Mucosa of stomach (tissue), 1 donor: ENCODE results near the gene MCCD1.
A peak's percentile ranks its signal among the peaks of the same experiment; 100 is the strongest.
"Not testable (repeated sequence)": the region's sequence is repeated elsewhere in the genome, so short reads cannot be mapped to it uniquely, and the experiment has no call there.

Experiments
- H3K27me3 ChIP-seq: one replicate; pipeline ENCODE4 v1.7.0; 2013; ENCODE audit warnings: mild to moderate bottlenecking, low read length; ENCODE audit not compliant: control insufficient read depth, insufficient read depth
- H3K36me3 ChIP-seq: one replicate; pipeline ENCODE4 v1.7.0; 2013; ENCODE audit warnings: low read length; ENCODE audit not compliant: control insufficient read depth, insufficient read depth
- H3K4me1 ChIP-seq: one replicate; pipeline ENCODE4 v1.7.0; 2013; ENCODE audit warnings: mild to moderate bottlenecking, low read length; ENCODE audit not compliant: control insufficient read depth, insufficient read depth
- H3K4me3 ChIP-seq: one replicate; pipeline ENCODE4 v1.7.0; 2013; ENCODE audit warnings: low read length
- H3K9ac ChIP-seq: one replicate; pipeline ENCODE4 v1.7.0; 2013; ENCODE audit warnings: mild to moderate bottlenecking, low read length, moderate library complexity
- H3K9me3 ChIP-seq: one replicate; pipeline ENCODE4 v1.7.0; 2013; ENCODE audit warnings: mild to moderate bottlenecking, low read length, moderate library complexity; ENCODE audit not compliant: control insufficient read depth
- donor health status: Pancreatic carcinoma.

MCCD1 gene

DNA sequence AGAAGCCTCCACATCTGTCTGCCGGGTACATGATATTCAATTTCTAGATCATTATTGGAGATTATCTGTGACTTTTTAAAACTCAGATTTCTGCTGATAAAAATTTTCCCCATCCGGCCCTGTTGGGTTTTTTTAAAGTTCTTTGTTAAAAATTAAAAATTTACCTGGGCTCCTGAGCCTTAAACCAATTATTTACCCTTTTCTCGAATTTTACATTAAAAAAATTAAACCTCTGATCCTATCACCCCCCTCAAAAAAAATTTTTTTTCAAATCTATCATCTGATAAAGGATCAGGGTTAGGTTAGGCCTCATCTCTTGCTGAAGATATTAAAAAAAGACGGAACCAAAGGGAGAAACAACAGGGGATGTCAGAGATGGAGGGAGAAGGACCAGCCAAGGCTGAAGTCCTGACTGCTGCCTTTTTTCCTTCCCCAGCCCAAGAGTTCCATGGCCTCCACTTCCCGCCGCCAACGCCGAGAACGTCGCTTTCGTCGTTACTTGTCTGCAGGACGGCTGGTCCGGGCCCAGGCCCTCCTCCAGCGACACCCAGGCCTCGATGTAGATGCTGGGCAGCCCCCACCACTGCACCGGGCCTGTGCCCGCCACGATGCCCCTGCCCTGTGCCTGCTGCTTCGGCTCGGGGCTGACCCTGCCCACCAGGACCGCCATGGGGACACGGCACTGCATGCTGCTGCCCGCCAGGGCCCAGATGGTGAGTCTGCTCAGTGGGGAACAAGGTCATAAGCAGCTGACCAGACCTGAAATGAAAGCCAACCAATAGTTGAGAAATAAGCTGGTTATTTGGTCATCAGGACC, 19.2 kb downstream of the MCCD1 start:
- peaks cover 18% of the 10 kb centered on the region for H3K4me1 ChIP-seq
- H3K9ac ChIP-seq: peak overlapping the region; percentile 91
- no peaks in the 10 kb centered on the region for H3K36me3 ChIP-seq
- H3K27me3 ChIP-seq: no peaks in the 10 kb centered on the region
- peak overlapping the region; percentile 20 for H3K4me3 ChIP-seq
- no peaks in the 10 kb centered on the region for H3K9me3 ChIP-seq

DNA sequence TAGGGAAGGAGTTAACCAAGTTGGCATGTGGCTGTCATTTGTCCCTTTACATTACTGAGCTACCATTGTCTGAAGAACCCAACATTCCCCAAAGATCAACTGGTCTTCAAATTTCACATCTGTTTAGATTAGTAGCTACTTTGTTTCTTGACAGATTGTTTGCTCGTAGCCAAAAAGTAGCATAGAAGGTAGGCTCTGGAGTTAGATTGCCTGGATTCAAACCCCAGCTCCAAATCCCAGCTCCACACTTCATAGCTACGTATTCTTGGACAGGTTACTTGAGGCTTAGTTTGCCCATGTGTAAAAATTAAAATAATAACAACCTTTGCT, 19.7 kb downstream of the MCCD1 start:
- Histone ChIP-seq H3K9ac (peak overlapping the region; percentile 91), H3K27me3 (no peaks in the 10 kb centered on the region), H3K4me1 (peaks cover 15% of the 10 kb centered on the region), H3K4me3 (peak overlapping the region; percentile 20), H3K36me3 (no peaks in the 10 kb centered on the region), H3K9me3 (no peaks in the 10 kb centered on the region)

DNA sequence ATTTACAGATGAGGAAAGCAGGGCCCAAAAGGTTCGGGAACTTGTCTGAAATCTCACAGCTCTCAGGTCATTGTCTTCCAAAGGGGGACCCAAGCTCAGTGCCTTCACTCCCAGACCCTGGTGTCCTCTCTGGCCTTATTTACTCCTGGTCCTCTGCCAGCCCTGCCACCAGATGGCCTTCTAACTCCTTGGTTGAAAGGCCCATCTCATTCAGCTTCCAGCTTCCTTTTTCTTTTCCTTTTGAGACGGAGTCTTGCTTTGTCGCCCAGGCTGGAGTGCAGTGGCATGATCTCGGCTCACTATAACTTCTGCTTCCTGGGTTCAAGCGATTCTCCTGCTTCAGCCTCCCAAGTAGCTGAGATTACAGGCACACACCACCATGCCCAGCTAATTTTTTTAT, 22.6 kb downstream of the MCCD1 start:
- not testable (repeated sequence) for H3K4me3 ChIP-seq, H3K9me3 ChIP-seq, H3K36me3 ChIP-seq, H3K27me3 ChIP-seq, H3K9ac ChIP-seq
- H3K4me1 ChIP-seq: peaks cover 13% of the 10 kb centered on the region

DNA sequence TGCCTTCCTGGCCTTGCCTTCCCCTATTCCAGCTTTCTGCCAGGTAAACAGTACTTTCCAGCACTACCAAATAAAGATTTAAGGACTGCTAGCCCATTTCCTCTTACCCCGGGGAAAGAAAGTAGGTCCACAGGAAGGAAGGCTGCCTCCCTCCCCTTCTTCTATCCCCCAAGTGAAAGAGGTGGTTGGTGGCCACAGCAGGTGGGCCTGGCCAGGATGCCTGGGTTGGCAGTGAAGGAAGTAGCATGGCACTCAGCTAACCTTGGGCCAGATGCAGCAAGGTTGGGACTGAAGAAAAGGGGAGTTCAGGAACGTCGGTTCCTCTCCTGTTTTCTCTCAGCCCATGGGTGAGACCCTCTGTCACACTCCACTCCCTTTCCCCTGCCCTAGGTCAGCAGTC, 27.5 kb downstream of the MCCD1 start:
- H3K9ac ChIP-seq: no peak overlapping the region
- no peak overlapping the region for H3K4me3 ChIP-seq
- no peaks in the 10 kb centered on the region for H3K9me3 ChIP-seq
- H3K36me3 ChIP-seq: no peaks in the 10 kb centered on the region
- no peaks in the 10 kb centered on the region for H3K4me1 ChIP-seq
- H3K27me3 ChIP-seq: no peaks in the 10 kb centered on the region

DNA sequence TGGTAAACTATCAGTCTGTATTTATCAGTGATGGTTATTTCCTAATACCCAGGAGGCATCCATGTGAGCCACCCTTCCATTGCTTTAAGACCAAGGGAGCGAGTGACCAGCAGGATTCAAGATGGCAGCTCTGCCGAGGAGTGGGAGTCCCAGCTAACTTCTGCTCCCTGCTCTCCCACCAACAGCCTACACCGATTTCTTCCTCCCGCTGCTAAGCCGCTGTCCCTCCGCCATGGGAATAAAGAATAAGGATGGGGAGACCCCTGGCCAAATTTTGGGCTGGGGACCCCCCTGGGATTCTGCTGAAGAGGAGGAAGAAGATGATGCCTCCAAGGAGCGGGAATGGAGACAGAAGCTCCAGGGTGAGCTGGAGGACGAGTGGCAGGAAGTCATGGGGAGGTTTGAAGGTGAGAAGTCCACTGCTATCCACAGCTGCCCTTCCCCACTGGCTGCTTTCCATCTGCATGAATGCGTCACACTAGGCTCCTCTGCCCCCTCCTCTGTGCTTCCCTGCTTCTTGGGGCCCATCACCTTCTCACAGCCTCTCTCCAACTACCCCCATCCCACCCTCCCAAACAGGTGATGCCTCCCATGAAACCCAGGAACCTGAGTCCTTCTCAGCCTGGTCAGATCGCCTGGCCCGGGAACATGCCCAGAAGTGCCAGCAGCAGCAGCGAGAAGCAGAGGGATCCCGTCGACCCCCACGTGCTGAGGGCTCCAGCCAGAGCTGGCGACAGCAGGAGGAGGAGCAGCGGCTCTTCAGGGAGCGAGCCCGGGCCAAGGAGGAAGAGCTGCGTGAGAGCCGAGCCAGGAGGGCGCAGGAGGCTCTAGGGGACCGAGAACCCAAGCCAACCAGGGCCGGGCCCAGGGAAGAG, 28.9 kb downstream of the MCCD1 start:
- Histone ChIP-seq H3K9ac (peak overlapping the region; percentile 15), H3K27me3 (no peaks in the 10 kb centered on the region), H3K4me1 (no peaks in the 10 kb centered on the region), H3K9me3 (no peaks in the 10 kb centered on the region), H3K4me3 (no peak overlapping the region), H3K36me3 (no peaks in the 10 kb centered on the region)

DNA sequence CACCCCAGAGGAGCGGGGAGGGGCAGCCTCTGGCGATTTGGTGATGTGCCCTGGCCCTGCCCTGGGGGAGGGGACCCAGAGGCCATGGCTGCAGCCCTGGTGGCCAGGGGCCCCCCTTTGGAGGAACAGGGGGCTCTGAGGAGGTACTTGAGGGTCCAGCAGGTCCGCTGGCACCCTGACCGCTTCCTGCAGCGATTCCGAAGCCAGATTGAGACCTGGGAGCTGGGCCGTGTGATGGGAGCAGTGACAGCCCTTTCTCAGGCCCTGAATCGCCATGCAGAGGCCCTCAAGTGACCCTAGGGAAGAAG, 29.5 kb downstream of the MCCD1 start:
- no peaks in the 10 kb centered on the region for H3K36me3 ChIP-seq
- H3K9me3 ChIP-seq: no peaks in the 10 kb centered on the region
- no peaks in the 10 kb centered on the region for H3K4me1 ChIP-seq
- no peak overlapping the region for H3K9ac ChIP-seq
- H3K27me3 ChIP-seq: no peaks in the 10 kb centered on the region
- H3K4me3 ChIP-seq: no peak overlapping the region

DNA sequence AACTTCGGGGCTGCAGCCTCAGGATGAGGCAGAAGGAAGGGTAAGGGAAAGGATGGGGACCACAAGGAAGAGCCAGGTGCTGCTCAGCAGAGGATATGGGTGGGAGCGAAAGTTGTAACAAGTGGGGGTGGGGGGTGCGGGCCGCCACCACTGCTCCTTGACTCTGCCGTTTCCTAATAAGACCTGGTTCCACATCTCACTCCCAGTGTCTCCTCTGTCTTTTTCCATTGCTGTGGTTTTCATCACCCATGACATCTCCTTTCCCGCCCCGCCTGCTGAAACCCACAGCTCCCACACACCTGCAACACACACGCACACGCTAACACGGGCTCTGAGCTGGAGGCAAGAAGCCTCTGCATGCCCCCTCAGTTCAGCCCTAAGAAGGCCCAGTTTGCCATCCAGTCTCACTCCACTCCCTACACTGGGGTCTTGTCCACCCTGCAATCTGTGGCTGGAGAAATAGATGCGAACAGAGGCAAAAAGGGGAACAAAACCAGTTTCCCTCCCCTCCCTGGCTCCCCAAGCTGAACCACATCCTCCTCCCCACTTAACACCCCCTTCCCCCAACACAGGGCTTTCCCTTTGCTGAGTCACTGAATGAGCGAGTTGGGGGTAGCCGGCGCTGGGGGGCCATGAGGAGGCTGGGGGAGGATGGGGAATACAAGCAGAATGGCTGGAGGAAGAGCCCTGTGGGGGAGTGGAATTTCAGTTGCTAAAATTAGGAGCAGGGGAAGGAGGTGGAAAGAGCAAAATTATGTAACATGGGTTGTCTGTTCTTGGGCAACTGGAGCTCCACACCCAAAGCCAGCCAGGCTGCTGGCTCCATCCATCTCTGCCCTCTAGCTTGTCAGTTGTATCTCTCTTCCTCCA, 30.1 kb downstream of the MCCD1 start:
- Histone ChIP-seq H3K9ac (no peak overlapping the region), H3K27me3 (no peaks in the 10 kb centered on the region), H3K4me1 (no peaks in the 10 kb centered on the region), H3K9me3 (no peaks in the 10 kb centered on the region), H3K36me3 (no peaks in the 10 kb centered on the region), H3K4me3 (no peak overlapping the region)

DNA sequence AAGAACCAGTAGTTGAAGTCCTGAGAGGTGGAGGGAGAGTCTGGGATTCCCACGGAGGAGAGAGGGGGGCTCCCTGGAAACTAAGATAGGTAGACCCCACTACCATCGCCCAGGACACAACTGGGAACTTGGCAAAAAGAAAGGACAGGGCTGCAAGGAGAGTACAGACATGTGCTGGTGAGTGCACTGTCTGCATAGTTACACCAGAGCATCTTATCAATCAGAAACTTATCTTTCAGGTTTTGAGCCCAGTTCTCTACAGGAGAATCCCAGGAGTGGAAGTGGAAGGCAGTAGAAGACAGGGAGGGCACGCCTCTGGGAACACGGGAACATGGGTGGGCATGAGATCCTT, 30.8 kb downstream of the MCCD1 start:
- no peak overlapping the region for H3K9ac ChIP-seq
- no peaks in the 10 kb centered on the region for H3K27me3 ChIP-seq
- no peaks in the 10 kb centered on the region for H3K4me1 ChIP-seq
- H3K4me3 ChIP-seq: no peak overlapping the region
- H3K9me3 ChIP-seq: no peaks in the 10 kb centered on the region
- H3K36me3 ChIP-seq: no peaks in the 10 kb centered on the region

DNA sequence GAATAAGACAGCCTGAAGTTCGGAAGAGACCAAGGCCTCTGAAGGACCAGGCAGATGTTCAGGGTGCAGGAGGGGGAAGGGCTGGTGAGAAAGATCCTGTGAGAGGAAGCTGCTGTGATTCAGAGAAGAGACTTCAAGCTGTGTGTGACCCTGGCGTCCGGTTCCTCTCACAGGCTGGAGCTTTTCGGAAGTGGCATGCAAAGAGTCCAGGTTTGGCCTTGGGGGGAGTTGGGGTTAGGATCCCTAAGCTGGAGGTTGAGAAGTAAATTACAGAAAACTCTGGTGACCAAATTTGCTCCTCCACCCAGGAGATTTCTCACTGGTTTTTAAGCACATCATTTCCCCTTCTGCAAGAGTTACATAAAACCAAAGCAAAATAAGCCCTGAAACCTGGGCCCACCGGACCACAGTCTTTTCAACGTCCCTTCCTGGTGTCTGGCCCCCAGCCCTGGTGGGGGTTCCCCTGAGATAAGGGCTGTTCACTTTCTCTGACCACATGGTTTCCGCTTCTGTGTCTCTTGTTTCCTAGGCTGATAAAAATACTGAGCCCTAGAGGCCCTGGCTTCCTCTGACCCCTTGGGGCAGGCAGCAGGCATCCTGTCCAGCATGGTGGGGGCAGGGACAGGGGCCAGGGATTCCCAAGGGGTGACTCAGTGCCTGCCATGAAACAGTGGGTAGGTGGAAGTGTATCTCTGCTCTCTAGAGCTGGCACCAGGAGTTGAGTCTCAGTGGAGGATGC, 31.4 kb downstream of the MCCD1 start:
- Histone ChIP-seq H3K9me3 (no peaks in the 10 kb centered on the region), H3K9ac (no peak overlapping the region), H3K4me3 (no peak overlapping the region), H3K4me1 (no peaks in the 10 kb centered on the region), H3K36me3 (no peaks in the 10 kb centered on the region), H3K27me3 (no peaks in the 10 kb centered on the region)

DNA sequence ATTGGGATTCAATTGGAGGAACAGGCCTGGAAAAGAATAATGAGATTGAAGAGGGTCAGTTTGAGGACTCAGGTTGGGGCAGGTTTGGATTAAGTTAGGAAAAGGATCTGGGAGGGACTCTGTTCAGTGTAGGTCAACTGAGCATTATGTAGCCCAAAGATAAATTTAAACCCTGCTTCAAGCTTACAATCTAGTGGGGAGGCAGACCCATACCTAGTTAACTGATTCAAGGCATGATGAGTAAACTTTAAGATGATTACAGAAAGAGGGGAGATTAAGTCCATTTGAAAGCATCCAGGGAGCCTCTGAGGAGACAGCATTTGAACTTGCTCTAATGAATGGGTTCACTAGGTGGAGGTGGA, 31.9 kb downstream of the MCCD1 start:
- no peak overlapping the region for H3K4me3 ChIP-seq
- H3K36me3 ChIP-seq: no peaks in the 10 kb centered on the region
- H3K4me1 ChIP-seq: no peaks in the 10 kb centered on the region

DNA sequence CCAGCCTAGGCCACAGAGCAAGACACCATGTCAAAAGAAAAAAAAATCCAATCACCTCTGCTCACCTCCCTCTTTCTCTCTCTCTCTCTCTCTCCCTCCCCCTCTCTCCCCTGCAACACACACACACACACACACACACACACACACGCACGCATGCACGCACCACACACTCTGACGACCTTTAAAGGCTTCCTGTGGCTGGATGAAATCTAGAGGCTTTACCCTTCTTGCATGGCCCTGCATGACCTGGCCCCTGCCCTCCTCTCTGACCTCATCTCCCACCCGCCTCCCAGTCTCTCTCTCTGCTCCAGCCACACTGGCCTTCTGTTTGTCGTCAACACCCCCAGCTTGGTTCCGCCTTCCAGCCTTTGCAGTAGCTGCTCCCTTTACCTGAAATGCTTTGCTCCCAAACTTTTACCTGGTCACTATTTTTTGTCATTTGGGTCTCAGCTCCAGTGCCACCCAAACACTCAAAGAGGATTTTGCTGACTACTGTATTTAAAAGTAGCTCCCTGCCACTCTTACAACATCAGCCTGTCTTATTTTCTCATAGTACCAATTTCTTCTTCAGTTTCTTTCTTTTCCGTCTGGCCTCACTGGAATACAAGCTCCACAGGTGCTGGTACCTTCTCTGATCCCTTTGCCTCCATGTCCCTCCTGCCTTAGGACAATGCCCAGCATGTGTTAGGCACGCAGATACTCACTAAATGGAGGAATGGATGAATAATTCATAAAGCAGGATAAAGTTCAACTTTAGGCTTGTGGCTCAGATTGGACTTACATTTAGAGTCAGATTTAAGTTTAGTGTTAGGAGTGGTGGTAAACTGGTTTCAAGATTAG, 39.0 kb downstream of the MCCD1 start:
- no peaks in the 10 kb centered on the region for H3K36me3 ChIP-seq
- no peaks in the 10 kb centered on the region for H3K4me1 ChIP-seq
- no peaks in the 10 kb centered on the region for H3K9me3 ChIP-seq
- no peak overlapping the region for H3K9ac ChIP-seq
- peaks cover 3% of the 10 kb centered on the region for H3K27me3 ChIP-seq
- no peak overlapping the region for H3K4me3 ChIP-seq

More for the DNA sequence above, 31.9 kb downstream of the MCCD1 start:
- H3K9ac ChIP-seq: no peak overlapping the region
- H3K9me3 ChIP-seq: no peaks in the 10 kb centered on the region
- H3K27me3 ChIP-seq: no peaks in the 10 kb centered on the region
